GM21367 (cell line): ENCODE data around the gene YPEL2.

Source experiments
- ATAC-seq: cut with Tn5 transposase; IDR thresholded peaks from one replicate; pipeline ENCODE4 v1.9.1; 2021; ENCODE audit not compliant: unreplicated experiment

The YPEL2 gene

GRCh38 chr17:59356543-59357218, 25.2 kb downstream of the YPEL2 start:
- ATAC-seq: no peak

DNA sequence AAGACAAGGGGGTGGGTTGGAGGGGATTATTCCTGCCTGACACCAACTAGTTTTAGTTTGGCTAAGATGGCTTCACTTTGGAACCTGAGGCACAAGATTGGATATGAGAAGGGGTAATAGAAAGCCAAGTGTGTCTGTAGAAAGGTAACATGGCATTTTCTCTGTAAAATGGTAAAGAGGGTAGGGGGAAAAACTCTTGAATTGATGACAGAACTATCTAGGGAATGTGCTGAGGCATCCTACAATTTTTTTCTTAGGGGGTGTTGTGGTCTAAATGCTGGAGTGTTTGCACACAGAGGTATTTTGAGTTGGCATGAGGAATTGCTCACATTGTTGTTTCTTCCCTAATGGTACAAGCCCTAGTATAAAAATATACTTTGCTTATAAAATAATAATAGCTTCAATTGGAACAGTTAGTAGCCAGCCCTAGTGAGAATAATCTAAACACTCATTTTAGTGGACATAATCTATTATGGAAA, 25.8 kb downstream of the YPEL2 start:
- ATAC-seq: no peak

DNA sequence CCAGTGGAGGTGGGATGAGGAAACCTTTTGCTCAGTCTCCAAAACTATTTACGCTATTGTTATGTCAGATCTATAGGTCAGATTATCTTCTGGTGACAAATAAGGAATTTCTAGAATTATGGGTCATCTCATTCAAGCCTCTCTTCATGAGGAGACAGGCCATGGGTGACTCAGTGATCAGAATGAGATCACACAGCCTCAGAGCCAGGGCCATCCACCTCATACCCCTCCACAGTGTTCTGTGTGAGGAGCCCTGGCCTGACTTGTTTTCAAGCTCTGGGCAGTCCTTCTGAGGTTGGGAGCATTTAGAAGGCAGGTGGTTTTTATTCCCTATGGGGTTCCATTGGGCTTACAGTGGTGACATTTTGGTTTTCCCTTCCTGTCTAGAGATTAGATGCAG, 26.5 kb downstream of the YPEL2 start:
- no peak for ATAC-seq

DNA sequence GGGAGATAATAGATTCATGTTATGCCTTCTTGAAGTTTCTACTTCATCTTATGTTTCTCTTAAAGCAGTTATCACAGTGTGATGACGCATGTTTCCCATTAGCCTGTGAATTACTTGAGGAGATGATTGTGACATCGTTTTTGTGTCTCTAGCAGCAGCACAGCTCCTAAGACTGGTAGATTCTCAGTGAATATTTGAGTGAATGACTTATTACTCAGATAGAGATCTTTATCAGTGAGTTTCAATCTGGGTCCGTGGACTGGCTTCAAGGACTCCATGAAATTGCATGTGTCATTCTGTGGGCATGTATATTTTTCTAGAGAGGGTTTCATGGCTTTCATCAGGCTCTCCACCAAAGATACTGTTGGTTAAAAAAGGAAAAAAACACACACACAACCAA, 29.9 kb downstream of the YPEL2 start:
- no peak for ATAC-seq

GRCh38 chr17:59361916-59362810, 30.7 kb downstream of the YPEL2 start:
- ATAC-seq: peak; percentile 67

DNA sequence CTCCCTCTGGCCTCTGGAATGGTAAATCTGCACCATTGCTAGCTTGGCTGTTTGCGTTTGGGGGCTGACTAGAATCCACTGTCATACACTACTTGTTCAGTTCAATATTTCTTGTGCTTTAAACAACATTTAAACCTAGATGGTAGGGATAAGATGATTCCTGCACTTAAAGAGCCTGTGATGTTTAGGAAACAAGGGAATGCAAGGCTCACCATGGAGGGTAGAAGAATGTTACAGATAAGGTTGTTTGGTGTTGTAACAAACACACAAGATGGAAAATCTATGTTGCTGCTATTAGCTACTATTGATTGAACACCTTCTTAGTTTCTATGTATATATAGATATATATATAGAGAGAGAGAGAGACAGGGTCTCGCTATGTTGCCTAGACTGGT, 31.4 kb downstream of the YPEL2 start:
- ATAC-seq: peak; percentile 18

DNA sequence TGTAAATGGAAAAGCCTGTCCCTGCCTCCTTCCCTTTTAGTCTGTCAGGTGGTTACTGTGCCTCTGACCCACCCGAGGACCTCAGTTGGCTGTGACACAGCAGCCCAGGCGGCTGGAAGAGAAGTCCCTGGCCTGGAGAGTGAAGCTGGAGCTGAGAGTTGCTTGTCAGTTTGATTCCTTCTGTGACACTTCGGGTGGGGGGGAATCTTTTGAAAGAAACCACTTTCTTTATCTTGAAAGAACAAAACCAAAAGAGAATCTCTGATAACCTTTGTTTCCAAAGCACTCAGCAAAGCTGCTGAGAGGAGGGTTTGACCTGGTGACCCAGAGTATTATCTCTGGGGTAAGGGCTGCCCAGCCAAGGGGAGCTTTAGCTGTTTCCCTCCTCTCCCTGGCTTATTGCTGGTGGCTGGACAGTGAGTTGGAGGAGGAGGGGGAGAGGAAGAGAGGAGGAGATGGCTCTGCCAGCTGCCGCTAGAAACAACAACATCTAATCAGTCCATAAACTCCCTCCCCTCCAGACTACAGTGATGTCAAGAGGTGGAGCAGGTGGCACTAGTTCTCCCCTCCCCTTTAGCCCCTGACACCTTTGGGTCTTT, 34.0 kb downstream of the YPEL2 start:
- ATAC-seq: no peak

- ATAC-seq: no peak
Observed at GRCh38 chr17:59366040-59366757, 34.7 kb downstream of the YPEL2 start.

DNA sequence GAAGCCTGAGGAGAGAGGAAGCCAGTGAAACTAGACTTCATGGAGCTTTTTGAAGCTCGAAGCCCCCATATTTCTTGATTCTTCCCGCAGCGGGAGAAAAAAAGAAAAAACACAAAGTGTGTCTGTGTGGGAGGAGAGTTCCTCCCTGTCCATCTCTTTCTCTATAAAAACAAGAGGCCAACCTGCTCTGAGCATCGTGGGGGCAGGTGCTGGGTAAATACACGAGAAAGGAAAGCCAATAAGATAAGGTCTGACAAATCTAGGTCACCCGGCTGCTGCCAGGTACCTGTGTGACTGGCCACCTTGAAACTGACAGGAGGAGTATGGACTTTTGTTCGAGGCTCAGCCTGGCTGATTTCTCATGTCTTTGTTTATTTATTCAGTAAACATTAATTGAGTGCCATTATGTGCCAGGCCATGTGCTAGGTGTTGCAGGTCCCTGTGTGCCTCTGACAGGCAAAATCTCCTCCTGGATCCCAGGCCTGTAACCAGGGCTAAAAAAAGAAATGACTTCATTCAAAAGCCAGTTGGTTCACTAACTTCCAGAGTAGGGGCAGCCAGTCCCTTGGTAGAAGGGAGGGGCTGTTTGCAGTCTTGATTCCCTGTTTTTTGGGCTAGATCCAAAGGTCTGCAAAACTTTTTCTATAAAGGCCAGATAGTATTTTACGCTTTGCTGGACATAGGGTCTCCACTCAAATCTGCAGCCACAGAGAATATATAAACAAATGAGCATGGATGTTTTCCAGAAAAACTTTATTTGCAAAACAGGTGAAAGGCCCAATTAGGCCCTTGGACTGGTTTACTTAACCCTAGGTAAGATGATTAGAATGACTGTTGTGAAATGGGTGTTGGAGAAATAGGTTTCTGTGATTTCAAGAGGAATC, 35.6 kb downstream of the YPEL2 start:
- ATAC-seq: no peak

DNA sequence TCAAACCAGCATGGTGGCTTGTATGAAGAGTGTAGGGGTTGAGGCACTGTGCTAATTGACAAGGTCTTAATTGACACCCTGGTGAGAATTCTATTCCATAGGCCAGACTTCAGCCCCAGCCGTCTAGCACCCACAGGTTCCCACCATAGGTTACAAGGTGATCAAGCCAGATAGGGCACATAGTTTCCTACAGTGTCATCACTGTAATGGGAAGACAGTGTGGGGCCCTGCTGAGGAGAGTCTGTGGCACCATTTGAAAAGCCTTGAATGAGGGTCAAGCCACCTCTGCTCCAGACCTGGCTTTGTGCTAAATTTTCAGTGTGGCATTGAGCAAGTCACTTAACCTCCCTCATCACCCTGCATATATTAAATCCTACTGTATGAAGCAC, 36.2 kb downstream of the YPEL2 start:
- no peak for ATAC-seq

- no peak for ATAC-seq
Observed at GRCh38 chr17:59368218-59368857, 36.9 kb downstream of the YPEL2 start.

DNA sequence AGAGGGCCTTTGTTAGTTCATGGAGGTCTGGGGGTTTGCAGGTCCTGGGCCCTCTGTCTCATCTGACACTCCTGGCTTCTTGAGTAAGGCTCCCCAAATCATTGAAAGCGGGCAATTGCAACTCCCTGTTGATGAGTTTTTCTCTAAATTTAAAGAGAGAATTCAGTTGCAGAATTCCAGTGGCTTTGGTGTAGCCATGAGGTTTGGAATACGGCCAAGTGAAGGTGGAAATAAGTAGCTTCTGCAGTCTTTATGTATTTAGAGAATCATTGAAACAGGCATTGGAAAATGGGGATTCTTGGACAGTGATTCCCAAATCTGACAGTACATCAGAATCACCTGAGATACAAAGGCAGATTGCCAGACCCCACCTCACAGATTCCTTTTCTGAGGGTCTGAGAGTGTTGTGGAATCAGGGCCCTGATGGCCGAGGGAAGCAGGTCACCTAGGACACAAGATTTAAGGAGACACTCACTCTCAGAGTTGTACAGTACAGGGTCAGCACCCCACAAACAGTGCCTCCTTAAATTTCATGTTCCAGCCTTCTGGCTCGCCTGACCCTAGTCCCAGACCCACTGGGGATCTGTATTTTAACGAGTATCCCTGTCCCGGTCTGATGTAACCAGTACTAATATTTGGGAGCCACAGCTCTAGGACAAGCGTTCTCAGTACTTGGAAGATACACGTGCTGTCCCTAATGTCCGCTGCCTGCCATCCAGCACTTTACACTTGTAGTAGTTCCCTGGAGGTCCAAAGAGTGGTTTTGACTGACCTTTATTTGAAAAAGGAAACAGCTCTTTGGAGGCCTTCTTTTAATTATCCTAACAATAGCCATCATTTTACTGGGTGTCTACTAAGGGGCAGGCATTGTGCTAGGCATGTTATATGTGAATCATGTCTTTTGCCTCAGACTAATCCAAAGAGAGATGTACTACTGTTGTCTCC, 37.8 kb downstream of the YPEL2 start:
- ATAC-seq: no peak

DNA sequence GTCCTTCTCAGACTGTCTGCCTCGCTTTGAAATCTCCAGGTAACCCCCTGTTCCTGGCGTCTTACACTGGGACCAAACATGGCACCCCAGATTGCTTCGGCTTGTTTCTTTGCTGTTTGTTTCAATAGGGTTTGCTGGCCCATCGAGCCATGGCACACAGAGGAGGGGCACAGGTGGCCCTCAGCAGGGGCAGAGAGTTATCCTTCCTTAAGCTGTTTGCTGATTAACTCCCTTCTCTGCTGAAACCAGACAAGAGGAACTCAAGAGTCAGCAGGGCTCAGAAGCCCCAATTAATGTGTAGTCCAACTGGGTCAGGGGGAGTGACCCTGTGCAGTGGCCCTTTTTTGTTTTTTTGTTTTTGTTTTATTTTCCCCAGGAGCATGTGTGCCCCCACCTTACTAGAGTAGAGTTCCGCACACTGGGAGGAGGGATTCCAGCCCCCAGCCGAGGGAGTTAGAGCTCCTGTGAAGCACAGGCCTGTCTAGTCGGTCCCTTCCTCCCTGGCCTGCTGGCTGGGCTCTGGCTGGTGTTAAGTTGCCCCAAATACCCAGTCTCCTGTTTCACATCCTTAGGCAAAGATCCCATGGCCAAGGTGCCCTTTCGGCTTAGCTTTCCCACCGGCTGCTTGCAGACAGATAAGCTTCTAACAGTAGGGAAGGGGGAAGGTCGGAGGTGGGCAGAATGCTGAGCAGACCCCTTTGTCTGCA, 39.3 kb downstream of the YPEL2 start:
- no peak for ATAC-seq

DNA sequence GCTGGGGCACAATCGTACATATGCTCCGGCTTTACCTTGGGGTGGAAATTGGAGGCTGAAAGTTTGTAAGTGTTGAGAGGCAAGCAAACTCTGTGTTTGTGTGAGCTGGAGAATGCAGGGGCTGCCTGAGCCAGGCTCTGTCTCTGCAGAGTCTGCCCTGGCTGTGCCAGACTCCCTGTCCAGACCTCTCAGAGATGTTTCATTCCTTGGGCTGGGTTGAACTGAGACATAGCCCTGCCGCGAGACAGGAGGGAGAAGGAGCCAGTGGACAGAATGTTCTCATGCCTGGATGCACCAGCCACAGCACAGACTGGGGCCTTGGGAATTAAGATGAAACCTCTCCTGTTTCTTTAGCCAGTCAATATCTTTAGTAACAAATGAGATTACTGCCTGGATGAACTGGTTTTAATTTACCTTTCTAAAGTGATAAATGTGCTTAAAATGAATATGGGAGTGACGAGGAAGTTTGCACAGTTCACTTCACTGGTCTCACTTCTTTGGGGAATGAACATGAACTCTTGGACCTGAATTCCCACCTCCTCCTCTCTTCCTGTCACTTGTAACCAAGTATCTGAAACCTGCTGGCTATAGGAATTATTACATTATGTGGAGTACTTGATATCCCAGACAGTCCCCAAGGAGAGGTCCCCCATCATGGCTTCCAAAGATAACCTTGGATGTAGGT, 40.1 kb downstream of the YPEL2 start:
- no peak for ATAC-seq

GRCh38 chr17:59372138-59372751, 40.8 kb downstream of the YPEL2 start:
- no peak for ATAC-seq

GRCh38 chr17:59373882-59374495, 42.5 kb downstream of the YPEL2 start:
- no peak for ATAC-seq

- no peak for ATAC-seq
Observed at GRCh38 chr17:59374612-59375011, 43.2 kb downstream of the YPEL2 start.
